Astrocyte of the spinal cord (primary cell): ENCODE measurements around the gene RBM47.
A peak's percentile ranks its signal among the peaks of the same experiment; 100 is the strongest.
"Not testable (repeated sequence)": the region's sequence is repeated elsewhere in the genome, so short reads cannot be mapped to it uniquely, and the experiment has no call there.

Experiments used
- DNase-seq: peaks from one replicate; pipeline ENCODE4 v3.0.0; 2011; ENCODE audit warnings: low read depth, low spot score
- H3K4me3 ChIP-seq: 2 replicates; pipeline ENCODE4 v1.5.1; 2011; ENCODE audit warnings: low read depth, mild to moderate bottlenecking, low read length, moderate library complexity
- in situ Hi-C: cut with HindIII; loops from 2 replicates; pipeline ENCODE4 v1.10.0; 2017; ENCODE audit warnings: low sequenced_read_pairs
- TF ChIP-seq, protein P1 (sequence below): IDR thresholded peaks from 2 replicates; pipeline ENCODE4 v1.5.1; 2012; ENCODE audit warnings: low read depth, mild to moderate bottlenecking, low read length, inconsistent platforms

The RBM47 gene

DNA sequence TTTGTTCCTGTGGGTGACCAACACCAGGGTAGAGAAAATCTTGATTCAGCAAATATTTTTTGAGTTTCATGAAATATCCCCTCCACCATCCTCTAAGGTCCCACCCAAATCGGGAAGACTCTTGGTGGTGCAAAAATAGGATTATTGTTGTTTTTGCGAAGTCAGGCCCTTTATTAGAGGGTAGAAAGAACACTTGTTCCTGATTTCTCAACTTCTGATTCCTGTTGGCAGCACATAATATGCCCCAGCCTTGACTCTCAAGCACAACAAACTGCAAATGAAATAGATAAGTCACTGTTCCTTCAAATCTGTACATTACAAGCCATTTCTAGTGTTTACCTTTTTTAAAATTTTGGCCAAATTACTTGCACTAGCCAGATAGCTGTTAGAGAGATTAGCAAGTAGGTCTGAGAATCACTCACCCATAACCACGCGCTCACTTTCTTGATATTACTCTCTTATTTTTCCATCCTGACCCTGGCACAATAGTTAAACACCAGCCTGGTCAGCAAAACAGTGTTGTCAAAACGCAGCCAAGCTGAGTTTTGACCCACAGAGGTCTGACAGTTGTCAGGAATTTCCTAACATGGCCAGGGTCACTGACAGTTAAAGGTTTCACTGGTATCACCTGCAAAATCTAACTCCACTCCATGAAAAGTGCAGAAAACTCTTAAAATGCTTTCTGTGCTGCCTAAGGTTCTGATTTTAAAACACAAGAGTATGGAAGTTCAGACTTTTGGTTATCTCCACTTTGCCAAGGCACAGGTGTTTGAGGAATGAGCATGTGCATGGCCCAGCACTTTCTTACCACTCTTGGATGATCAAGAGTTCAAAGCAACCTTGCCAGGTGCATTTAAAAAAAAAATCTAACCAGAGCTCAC, 69.8 kb downstream of the RBM47 start:
- TF ChIP-seq, protein P1, sequence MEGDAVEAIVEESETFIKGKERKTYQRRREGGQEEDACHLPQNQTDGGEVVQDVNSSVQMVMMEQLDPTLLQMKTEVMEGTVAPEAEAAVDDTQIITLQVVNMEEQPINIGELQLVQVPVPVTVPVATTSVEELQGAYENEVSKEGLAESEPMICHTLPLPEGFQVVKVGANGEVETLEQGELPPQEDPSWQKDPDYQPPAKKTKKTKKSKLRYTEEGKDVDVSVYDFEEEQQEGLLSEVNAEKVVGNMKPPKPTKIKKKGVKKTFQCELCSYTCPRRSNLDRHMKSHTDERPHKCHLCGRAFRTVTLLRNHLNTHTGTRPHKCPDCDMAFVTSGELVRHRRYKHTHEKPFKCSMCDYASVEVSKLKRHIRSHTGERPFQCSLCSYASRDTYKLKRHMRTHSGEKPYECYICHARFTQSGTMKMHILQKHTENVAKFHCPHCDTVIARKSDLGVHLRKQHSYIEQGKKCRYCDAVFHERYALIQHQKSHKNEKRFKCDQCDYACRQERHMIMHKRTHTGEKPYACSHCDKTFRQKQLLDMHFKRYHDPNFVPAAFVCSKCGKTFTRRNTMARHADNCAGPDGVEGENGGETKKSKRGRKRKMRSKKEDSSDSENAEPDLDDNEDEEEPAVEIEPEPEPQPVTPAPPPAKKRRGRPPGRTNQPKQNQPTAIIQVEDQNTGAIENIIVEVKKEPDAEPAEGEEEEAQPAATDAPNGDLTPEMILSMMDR = no peak
- no peak overlapping the region for H3K4me3 ChIP-seq
- no peak for DNase-seq
- in situ Hi-C loops = no loop called here

DNA sequence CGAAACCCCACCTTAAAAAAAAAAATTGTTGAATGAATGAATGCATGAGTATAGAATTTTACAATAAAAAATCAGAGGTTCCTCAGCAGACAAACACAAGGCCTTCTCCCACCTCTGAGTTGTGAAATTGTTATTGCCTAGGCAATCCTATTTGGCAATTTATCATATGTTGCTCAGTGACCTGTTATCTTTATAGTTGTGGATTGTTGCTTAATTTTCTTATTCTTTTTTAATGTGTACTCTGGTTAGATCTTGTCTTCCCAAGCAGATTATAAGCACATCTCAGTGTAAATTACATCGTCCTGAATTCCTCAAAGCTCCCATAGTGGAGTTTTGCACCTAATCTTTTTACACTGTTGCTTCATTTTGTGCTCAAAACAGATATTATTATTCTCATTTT, 71.9 kb downstream of the RBM47 start:
- in situ Hi-C loops = no loop called here
- DNase-seq = no peak
- TF ChIP-seq, protein P1 = no peak
- H3K4me3 ChIP-seq = no peak overlapping the region

DNA sequence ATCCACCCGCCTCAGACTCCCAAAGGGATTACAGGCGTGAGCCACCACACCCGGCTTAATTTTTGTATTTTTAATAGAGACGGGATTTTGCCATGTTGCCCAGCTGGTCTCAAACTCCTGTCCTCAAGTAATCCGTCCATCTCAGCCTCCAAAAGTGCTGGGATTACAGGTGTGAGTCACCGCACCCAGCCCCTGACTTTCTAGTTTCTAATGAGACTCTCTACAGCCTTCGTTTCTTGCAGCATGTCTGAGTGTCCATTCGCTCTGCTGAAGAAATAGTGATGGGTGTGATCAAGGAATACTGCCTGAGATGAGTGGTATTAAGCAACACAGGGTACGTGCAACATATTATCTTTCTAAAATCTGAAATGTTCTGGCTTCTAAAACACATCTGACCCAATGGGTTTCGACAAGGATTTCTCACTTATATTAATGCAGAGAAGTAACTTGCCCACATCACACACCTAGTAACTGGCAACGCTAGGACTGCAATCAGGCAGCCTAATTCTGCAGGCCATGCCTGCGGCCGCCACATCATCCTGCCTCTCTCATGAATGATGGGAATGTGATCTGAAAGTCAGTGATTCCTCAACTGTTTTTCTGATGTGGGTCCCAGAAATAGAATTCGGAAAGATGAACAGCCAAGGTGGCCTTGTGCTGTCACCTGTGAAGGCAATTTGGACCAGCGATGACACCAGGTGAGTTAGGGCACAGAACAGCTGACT, 74.3 kb downstream of the RBM47 start:
- TF ChIP-seq, protein P1 = no peak
- no peak overlapping the region for H3K4me3 ChIP-seq
- in situ Hi-C loops = no loop called here
- DNase-seq = no peak

DNA sequence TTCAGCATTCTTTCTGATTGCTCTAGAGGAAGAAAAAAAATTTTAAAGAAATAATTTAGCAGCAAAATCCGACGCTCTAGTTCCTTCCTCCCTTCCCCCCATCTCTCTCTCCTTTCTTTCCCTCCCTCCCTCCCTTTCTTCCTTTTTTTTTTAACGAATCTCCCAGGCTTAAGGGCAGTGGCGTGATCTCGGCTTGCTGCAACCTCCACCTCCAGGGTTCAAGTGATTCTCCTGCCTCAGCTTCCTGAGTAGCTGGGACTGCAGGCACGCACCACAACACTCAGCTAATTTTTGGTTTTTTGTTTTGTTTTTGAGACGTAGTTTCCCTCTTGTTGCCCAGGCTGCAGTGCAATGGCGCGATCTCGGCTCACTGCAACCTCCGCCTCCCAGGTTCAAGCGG, 75.0 kb downstream of the RBM47 start:
- DNase-seq, in situ Hi-C loops, H3K4me3 ChIP-seq: not testable (repeated sequence)

DNA sequence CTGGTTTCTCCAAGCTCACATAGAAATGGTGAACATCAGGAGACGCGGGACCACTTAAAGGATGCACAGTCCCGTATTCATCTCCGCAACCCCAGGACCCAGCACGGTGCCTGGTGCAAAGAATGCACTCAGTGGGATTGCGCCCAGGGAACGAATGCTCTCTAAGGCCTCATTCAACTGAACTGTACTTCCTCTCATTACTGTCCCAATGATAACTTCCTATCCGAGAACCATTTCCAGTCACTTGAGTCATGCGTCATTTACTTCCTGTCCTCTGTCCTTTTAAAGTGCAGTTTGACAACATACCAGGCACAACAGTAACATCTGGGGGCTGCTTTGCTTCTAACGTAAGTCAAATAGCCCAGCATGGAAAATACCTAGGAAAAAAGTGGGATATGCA, 75.7 kb downstream of the RBM47 start:
- H3K4me3 ChIP-seq = no peak overlapping the region
- no peak for DNase-seq
- in situ Hi-C loops = no loop called here
- TF ChIP-seq, protein P1 = no peak

DNA sequence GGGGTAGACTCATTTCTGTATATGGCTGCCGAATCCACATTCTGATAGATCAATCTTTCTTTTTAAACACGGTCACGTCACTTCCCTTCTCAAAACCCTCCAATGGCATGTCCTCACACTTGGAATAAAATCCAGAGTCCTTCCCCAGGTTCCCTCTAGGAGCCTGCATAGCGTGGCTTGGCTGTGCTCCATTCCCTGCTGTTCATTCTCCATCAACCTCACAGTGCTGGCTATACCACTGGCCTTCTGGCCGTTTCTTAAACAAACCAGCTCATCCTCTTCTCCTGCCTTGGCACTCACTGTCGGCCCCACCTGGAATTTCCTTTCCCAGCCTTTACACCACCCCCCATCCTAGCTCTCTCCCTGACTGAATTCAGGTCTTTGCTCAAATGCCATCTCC, 77.1 kb downstream of the RBM47 start:
- TF ChIP-seq, protein P1 = no peak
- in situ Hi-C loops = no loop called here
- H3K4me3 ChIP-seq = no peak overlapping the region
- DNase-seq = peak; percentile 67

DNA sequence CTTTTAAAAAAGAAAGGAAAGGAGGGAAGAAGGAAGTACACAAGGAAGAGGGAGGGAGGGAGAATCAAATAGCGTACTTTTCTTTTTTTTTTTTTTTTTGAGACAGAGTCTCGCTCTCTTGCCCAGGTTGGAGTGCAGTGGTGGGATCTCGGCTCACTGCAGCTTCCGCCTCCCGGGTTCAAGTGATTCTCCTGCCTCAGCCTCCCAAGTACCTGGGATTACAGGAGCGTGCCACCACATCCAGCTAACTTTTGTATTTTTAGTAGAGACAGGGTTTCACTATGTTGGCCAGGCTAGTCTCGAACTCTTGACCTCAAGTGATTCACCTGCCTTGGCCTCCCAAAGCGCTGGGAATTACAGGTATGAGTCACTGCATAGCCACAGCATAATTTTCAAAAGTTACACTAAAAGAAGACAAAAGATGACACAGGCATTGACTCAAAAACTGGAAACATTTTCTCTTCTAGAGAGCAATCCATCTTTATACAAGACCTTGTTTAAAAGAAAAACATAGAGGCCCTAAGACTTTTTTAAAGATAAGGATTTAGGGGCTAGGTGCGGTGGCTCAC, 78.0 kb downstream of the RBM47 start:
- peak; percentile 56 for DNase-seq
- H3K4me3 ChIP-seq, in situ Hi-C loops: not testable (repeated sequence)
